K562 (cell line): ENCODE results near the gene OLFML2A. TPM values are rescaled to one million over a fixed set of nuclear protein-coding genes. Genes with fewer than 3 reads are reported as not detected.

ENCODE experiments used
- BCOR ChIP-seq: fragments of 450-650 bp; IDR thresholded peaks from 2 replicates; pipeline ENCODE4 v1.6.1; 2016
- FOXK2 ChIP-seq, 2 experiments: fragments of 450-650 bp; IDR thresholded peaks in 1 of 2; conservative IDR thresholded peaks in 1 of 2; 2 replicates each; pipeline ENCODE4 v1.6.1; 2016; ENCODE audit warnings: low read depth in 2 of 2, mild to moderate bottlenecking in 1 of 2
- NR4A1 ChIP-seq, 2 experiments: fragments of 250-450 bp in 1 of 2; fragments of 450-650 bp in 1 of 2; sonication (Bioruptor Pico) in 1 of 2; IDR thresholded peaks; 2 replicates each; pipeline versions ENCODE4 v1.4.0 to v1.6.1; 2016 to 2020; ENCODE audit warnings: mild to moderate bottlenecking in 2 of 2, missing compliant biosample characterization in 1 of 2, missing genetic modification characterization in 1 of 2, moderate library complexity in 1 of 2
- SIX5 ChIP-seq, 2 experiments: IDR thresholded peaks; 2 replicates each; pipeline ENCODE4 v1.6.1; 2011; ENCODE audit warnings: low read length in 2 of 2, borderline replicate concordance in 1 of 2, low read depth in 1 of 2, mild to moderate bottlenecking in 1 of 2, moderate library complexity in 1 of 2; ENCODE audit not compliant: insufficient read depth in 1 of 2
- SMARCC2 ChIP-seq: fragments of 450-650 bp; IDR thresholded peaks from 2 replicates; pipeline ENCODE4 v1.6.1; 2017; ENCODE audit warnings: antibody characterized with exemption, moderate library complexity, mild to moderate bottlenecking, low read depth
- SREBF2 ChIP-seq: sonication (generic); formaldehyde crosslinking; IDR thresholded peaks from 2 replicates; pipeline ENCODE4 v1.4.0; 2020; ENCODE audit warnings: mild to moderate bottlenecking, missing genetic modification reagents
- STAT5A ChIP-seq: IDR thresholded peaks from 2 replicates; pipeline ENCODE4 v1.6.1; 2012; ENCODE audit warnings: low read length, inconsistent platforms, borderline replicate concordance
- WHSC1 ChIP-seq: IDR thresholded peaks from one replicate; pipeline ENCODE4 v1.6.1; 2012; ENCODE audit warnings: low read length, control low read depth, inconsistent platforms
- XRCC3 ChIP-seq: fragments of 450-650 bp; IDR thresholded peaks from 2 replicates; pipeline ENCODE4 v1.6.1; 2017; ENCODE audit warnings: mild to moderate bottlenecking, moderate library complexity
- ZC3H4 ChIP-seq: sonication (generic); formaldehyde crosslinking; IDR thresholded peaks from 2 replicates; pipeline ENCODE4 v1.9.0; 2021; ENCODE audit warnings: missing genetic modification reagents, borderline replicate concordance
- ZNF174 ChIP-seq: fragments of 250-450 bp; sonication (Bioruptor Pico); IDR thresholded peaks from 2 replicates; pipeline ENCODE4 v1.4.0; 2020; ENCODE audit warnings: mild to moderate bottlenecking
- ZSCAN29 ChIP-seq: fragments of 450-650 bp; IDR thresholded peaks from 2 replicates; pipeline ENCODE4 v1.6.1; 2017
- polyA plus RNA-seq, 8 experiments: library from polyadenylated mRNA; depleted of rRNA in 4 of 8; stranded (reverse) in 5 of 8; unstranded in 3 of 8; fragments of >200 nt; fragmentation: Nextera tagmentation in 2 of 8; fragmentation: Illumina TruSeq in 1 of 8; extraction: Ambion mirVana in 2 of 8; extraction: Trizol in 1 of 8; gene quantifications; 2 replicates each; pipeline versions ENCODE4 v1.2.1 to v1.2.3, GENCODE V29; 2011 to 2014; ENCODE audit warnings: inconsistent platforms in 1 of 8, missing spikeins in 1 of 8
- total RNA-seq, 7 experiments: library from RNA; depleted of rRNA in 6 of 7; stranded (reverse); fragments of >200 nt in 6 of 7; fragmentation: Illumina TruSeq in 2 of 7; extraction: Trizol in 2 of 7; gene quantifications; 2 replicates each; pipeline versions ENCODE4 v1.2.1 to v1.2.3, GENCODE V29; 2011 to 2021; ENCODE audit warnings: low replicate concordance in 1 of 7
- TF ChIP-seq, protein P1 (sequence below): IDR thresholded peaks from 2 replicates; pipeline ENCODE4 v1.6.1; 2012; ENCODE audit warnings: low read depth, low read length, improper control_type of control experiment, borderline replicate concordance
- TF ChIP-seq, protein P2 (sequence below): sonication (generic); formaldehyde crosslinking; IDR thresholded peaks from 2 replicates; pipeline ENCODE4 v1.4.0; 2020; ENCODE audit warnings: mild to moderate bottlenecking, missing genetic modification reagents
- TF ChIP-seq, protein P3 (sequence below): fragments of 450-650 bp; IDR thresholded peaks from 2 replicates; pipeline ENCODE4 v1.6.1; 2016; ENCODE audit warnings: borderline replicate concordance
- TF ChIP-seq, protein P4 (sequence below): fragments of 250-450 bp; sonication (Bioruptor Pico); IDR thresholded peaks from 2 replicates; pipeline ENCODE4 v1.8.0; 2021; ENCODE audit warnings: mild to moderate bottlenecking, moderate library complexity

OLFML2A gene
- total and polyA plus RNA-seq, 9 of the 15 experiments (the other 6 are each of a cell fraction or from before 2014, with no cell fraction given) = 0.16 TPM; not detected in 8

DNA sequence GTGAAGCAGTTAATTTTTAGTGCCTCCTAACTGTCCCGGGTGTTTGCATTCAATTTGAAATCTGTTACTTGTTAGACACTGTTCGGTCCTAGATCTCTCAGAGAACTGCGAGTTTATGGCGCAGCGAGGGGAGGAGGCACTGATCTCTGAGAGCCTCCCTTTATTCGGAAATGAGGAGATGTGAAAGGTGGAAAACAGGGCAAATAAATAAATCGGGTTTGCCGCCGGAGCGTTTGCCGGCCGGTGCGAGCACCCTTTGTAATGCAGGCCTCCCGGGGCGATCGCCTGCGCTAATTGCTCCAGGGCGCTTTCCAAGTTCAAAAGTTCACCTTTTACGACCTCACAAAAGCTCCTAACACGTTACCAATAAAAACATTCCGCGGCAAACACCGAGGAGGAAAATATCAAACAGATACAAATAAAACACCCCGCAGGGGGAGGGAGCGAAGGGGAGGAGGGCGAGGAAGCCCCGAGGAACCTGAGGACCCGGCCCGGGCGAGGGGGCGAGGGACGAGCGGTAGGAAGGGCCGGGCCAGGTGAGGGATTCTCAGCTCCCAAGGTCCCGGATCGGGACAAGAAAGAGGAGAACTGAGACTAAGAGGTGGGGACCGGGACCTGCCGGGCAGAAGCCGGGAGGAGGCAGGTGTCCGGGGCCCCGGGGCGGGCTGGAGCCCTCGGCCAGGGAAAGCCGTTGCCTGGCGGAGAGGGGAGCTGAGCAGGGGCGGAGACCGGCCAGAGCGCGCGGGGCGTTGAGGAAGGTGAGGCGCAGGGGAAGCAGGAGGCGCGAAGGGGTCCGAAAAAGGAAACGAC, 7.2 kb upstream of the OLFML2A start (continued):
- TF ChIP-seq, protein P1, sequence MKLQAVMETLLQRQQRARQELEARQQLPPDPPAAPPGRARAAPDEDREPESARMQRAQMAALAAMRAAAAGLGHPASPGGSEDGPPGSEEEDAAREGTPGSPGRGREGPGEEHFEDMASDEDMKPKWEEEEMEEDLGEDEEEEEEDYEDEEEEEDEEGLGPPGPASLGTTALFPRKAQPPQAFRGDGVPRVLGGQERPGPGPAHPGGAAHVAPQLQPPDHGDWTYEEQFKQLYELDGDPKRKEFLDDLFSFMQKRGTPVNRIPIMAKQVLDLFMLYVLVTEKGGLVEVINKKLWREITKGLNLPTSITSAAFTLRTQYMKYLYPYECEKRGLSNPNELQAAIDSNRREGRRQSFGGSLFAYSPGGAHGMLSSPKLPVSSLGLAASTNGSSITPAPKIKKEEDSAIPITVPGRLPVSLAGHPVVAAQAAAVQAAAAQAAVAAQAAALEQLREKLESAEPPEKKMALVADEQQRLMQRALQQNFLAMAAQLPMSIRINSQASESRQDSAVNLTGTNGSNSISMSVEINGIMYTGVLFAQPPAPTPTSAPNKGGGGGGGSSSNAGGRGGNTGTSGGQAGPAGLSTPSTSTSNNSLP = no peak
- TF ChIP-seq ZSCAN29 (peak; percentile 96), WHSC1 (no peak), ZNF174 (CRISPR knock-in tag) (no peak), XRCC3 (no peak), SIX5 (IDR thresholded peaks at IDR 0.05; ENCODE audit: borderline replicate concordance in 1 of 2, insufficient read depth in 1 of 2, low read depth in 1 of 2, low read length in 2 of 2) (no peak), SMARCC2 (no peak), FOXK2 (conservative IDR thresholded peaks at IDR 0.05 in 1 of 2, IDR thresholded peaks at IDR 0.05 in 1 of 2; ENCODE audit: low read depth in 2 of 2) (no peak), NR4A1 (CRISPR knock-in tag; IDR thresholded peaks at IDR 0.05) (no peak), NR4A1 (tag; IDR thresholded peaks at IDR 0.05) (no peak), SREBF2 (CRISPR knock-in tag) (no peak), BCOR (0 out of 2 replicates have a peak, but pooled peaks have one; percentile 22), STAT5A (no peak), ZC3H4 (CRISPR knock-in tag) (no peak)
- TF ChIP-seq, protein P2, sequence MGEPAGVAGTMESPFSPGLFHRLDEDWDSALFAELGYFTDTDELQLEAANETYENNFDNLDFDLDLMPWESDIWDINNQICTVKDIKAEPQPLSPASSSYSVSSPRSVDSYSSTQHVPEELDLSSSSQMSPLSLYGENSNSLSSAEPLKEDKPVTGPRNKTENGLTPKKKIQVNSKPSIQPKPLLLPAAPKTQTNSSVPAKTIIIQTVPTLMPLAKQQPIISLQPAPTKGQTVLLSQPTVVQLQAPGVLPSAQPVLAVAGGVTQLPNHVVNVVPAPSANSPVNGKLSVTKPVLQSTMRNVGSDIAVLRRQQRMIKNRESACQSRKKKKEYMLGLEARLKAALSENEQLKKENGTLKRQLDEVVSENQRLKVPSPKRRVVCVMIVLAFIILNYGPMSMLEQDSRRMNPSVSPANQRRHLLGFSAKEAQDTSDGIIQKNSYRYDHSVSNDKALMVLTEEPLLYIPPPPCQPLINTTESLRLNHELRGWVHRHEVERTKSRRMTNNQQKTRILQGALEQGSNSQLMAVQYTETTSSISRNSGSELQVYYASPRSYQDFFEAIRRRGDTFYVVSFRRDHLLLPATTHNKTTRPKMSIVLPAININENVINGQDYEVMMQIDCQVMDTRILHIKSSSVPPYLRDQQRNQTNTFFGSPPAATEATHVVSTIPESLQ (CRISPR knock-in tag) = no peak
- TF ChIP-seq, protein P3, sequence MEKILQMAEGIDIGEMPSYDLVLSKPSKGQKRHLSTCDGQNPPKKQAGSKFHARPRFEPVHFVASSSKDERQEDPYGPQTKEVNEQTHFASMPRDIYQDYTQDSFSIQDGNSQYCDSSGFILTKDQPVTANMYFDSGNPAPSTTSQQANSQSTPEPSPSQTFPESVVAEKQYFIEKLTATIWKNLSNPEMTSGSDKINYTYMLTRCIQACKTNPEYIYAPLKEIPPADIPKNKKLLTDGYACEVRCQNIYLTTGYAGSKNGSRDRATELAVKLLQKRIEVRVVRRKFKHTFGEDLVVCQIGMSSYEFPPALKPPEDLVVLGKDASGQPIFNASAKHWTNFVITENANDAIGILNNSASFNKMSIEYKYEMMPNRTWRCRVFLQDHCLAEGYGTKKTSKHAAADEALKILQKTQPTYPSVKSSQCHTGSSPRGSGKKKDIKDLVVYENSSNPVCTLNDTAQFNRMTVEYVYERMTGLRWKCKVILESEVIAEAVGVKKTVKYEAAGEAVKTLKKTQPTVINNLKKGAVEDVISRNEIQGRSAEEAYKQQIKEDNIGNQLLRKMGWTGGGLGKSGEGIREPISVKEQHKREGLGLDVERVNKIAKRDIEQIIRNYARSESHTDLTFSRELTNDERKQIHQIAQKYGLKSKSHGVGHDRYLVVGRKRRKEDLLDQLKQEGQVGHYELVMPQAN = 0 out of 2 replicates have a peak, but pooled peaks have one; percentile 21
- TF ChIP-seq, protein P4, sequence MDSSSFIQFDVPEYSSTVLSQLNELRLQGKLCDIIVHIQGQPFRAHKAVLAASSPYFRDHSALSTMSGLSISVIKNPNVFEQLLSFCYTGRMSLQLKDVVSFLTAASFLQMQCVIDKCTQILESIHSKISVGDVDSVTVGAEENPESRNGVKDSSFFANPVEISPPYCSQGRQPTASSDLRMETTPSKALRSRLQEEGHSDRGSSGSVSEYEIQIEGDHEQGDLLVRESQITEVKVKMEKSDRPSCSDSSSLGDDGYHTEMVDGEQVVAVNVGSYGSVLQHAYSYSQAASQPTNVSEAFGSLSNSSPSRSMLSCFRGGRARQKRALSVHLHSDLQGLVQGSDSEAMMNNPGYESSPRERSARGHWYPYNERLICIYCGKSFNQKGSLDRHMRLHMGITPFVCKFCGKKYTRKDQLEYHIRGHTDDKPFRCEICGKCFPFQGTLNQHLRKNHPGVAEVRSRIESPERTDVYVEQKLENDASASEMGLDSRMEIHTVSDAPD = no peak
